HFFc6 (cell line): ENCODE data around the gene IL20RB. TPM values are rescaled to one million over a fixed set of nuclear protein-coding genes. Genes with fewer than 3 reads are reported as not detected.

Source experiments
- DNase-seq: peaks from one replicate; pipeline ENCODE4 v3.0.0-alpha.2; 2018
- H3K27ac Mint-ChIP-seq: 2 replicates; pipeline ENCODE4 v1.8.0; 2020; ENCODE audit warnings: mild to moderate bottlenecking, mixed read lengths
- H3K27me3 Mint-ChIP-seq: 2 replicates; pipeline ENCODE4 v1.8.0; 2021; ENCODE audit warnings: mild to moderate bottlenecking, moderate library complexity, mixed read lengths; ENCODE audit not compliant: insufficient read depth
- H3K36me3 Mint-ChIP-seq: 2 replicates; pipeline ENCODE4 v1.8.0; 2021; ENCODE audit warnings: low read depth, mixed read lengths
- H3K4me1 Mint-ChIP-seq: 2 replicates; pipeline ENCODE4 v1.8.0; 2020; ENCODE audit warnings: low read depth, mixed read lengths
- H3K4me3 Mint-ChIP-seq: 2 replicates; pipeline ENCODE4 v1.8.0; 2020; ENCODE audit warnings: mild to moderate bottlenecking, moderate library complexity, mixed read lengths
- H3K9me3 Mint-ChIP-seq: 2 replicates; pipeline ENCODE4 v1.8.0; 2020; ENCODE audit warnings: mild to moderate bottlenecking, mixed read lengths
- CTCF ChIP-seq: fragments of 200-600 bp; sonication (generic); IDR thresholded peaks from 2 replicates; pipeline ENCODE4 v1.5.0; 2021; ENCODE audit warnings: antibody characterized with exemption, mild to moderate bottlenecking
- total RNA-seq, 6 experiments: library from RNA; stranded (reverse); fragmentation: NEBNext Ultra II Directional; extraction: Animal tissue kit (Norgen Biotek cat#: 25700); gene quantifications; 2 replicates in 1 of 6; 3 replicates in 5 of 6; pipeline ENCODE4 v1.2.3, GENCODE V29; 2021

The IL20RB gene
- total RNA-seq, 6 experiments from 2014 or later = 0.51 to 1.5 (median 0.82) TPM

GRCh38 chr3:137024348-137024747 is 66.6 kb downstream of the IL20RB start:
- DNase-seq = no peak
- Mint-ChIP-seq H3K27ac (no peak overlapping the region), H3K4me1 (no peaks in the 10 kb centered on the region), H3K4me3 (no peak overlapping the region), H3K36me3 (no peaks in the 10 kb centered on the region), H3K27me3 (peaks cover 9% of the 10 kb centered on the region), H3K9me3 (no peaks in the 10 kb centered on the region)
- no peak for TF ChIP-seq CTCF

GRCh38 chr3:137026701-137027100 is 68.9 kb downstream of the IL20RB start:
- Mint-ChIP-seq H3K4me1 (peaks cover 1% of the 10 kb centered on the region; the same call in 1 of the 2 replicates), H3K4me3 (no peak overlapping the region), H3K36me3 (no peaks in the 10 kb centered on the region), H3K9me3 (no peaks in the 10 kb centered on the region), H3K27me3 (peaks cover 9% of the 10 kb centered on the region), H3K27ac (no peak overlapping the region)
- no peak for DNase-seq
- no peak for TF ChIP-seq CTCF

GRCh38 chr3:137032465-137033120 is 74.8 kb downstream of the IL20RB start:
- Mint-ChIP-seq H3K4me1 (peaks cover 22% of the 10 kb centered on the region), H3K36me3 (no peaks in the 10 kb centered on the region), H3K9me3 (no peaks in the 10 kb centered on the region), H3K27me3 (peaks cover 6% of the 10 kb centered on the region), H3K4me3 (peak overlapping the region; percentile 83), H3K27ac (no peak overlapping the region)
- peak; percentile 97 for TF ChIP-seq CTCF
- DNase-seq = peak; percentile 79

- H3K9me3 Mint-ChIP-seq = no peaks in the 10 kb centered on the region
- H3K27ac Mint-ChIP-seq = no peak overlapping the region
- peaks cover 29% of the 10 kb centered on the region for H3K4me1 Mint-ChIP-seq
- no peak for DNase-seq
- TF ChIP-seq CTCF = peak; percentile 61
- no peak overlapping the region for H3K4me3 Mint-ChIP-seq
- H3K36me3 Mint-ChIP-seq = no peaks in the 10 kb centered on the region
- peaks cover 4% of the 10 kb centered on the region; the same call in 1 of the 2 replicates for H3K27me3 Mint-ChIP-seq
Measured at GRCh38 chr3:137035631-137036030, 77.8 kb downstream of the IL20RB start.

GRCh38 chr3:137039570-137039969 is 81.8 kb downstream of the IL20RB start:
- Mint-ChIP-seq H3K4me1 (peaks cover 14% of the 10 kb centered on the region), H3K36me3 (no peaks in the 10 kb centered on the region), H3K27ac (no peak overlapping the region), H3K4me3 (no peak overlapping the region), H3K27me3 (no peaks in the 10 kb centered on the region; the same call in none of the 2 replicates), H3K9me3 (no peaks in the 10 kb centered on the region)
- no peak for TF ChIP-seq CTCF
- no peak for DNase-seq
